Calu3 (cell line): ENCODE data around the gene STAT6. TPM values are rescaled to one million over a fixed set of nuclear protein-coding genes. Genes with fewer than 3 reads are reported as not detected.

Experiments
- BruUV-seq: library from RNA; stranded (reverse); fragments of 400-500 nt; replicated peaks from 2 replicates; lab custom pipeline; 2021; lab: Mats Ljungman, UMichigan
- CTCF ChIA-PET: fragments of 300-600 bp; sonication (Branson Sonifier 250); formaldehyde crosslinking; loops from one replicate; lab custom pipeline; 2022; ENCODE audit warnings: antibody characterized with exemption; lab: Charles Lee
- DNase-seq: peaks from one replicate; pipeline ENCODE4 v3.0.0; 2022
- H3K27ac Mint-ChIP-seq: one replicate; pipeline ENCODE4 v1.8.0; 2022; ENCODE audit warnings: mixed read lengths; ENCODE audit not compliant: unreplicated experiment
- H3K27me3 Mint-ChIP-seq: one replicate; pipeline ENCODE4 v1.8.0; 2022; ENCODE audit warnings: mixed read lengths; ENCODE audit not compliant: unreplicated experiment
- H3K36me3 Mint-ChIP-seq: one replicate; pipeline ENCODE4 v1.8.0; 2022; ENCODE audit warnings: mild to moderate bottlenecking, moderate library complexity, mixed read lengths; ENCODE audit not compliant: insufficient read depth, unreplicated experiment
- H3K4me1 Mint-ChIP-seq: one replicate; pipeline ENCODE4 v1.8.0; 2022; ENCODE audit warnings: mild to moderate bottlenecking, low read depth, mixed read lengths; ENCODE audit not compliant: unreplicated experiment
- H3K4me3 Mint-ChIP-seq: one replicate; pipeline ENCODE4 v1.8.0; 2022; ENCODE audit warnings: mild to moderate bottlenecking, low read depth, moderate library complexity, mixed read lengths; ENCODE audit not compliant: unreplicated experiment
- H3K9me3 Mint-ChIP-seq: one replicate; pipeline ENCODE4 v1.8.0; 2022; ENCODE audit warnings: low read depth, mixed read lengths; ENCODE audit not compliant: unreplicated experiment
- intact Hi-C: fragments of 100-400 bp; cut with micrococcal nuclease; formaldehyde crosslinking; loops from one replicate; pipeline ENCODE4 v1.10.0; 2022; ENCODE audit not compliant: unreplicated experiment
- total RNA-seq: library from RNA; stranded (reverse); gene quantifications from 2 replicates; pipeline ENCODE4 v1.2.3, GENCODE V29; 2022
- TF ChIP-seq, protein P1 (sequence below): fragments of 200-600 bp; IDR thresholded peaks from one replicate; pipeline ENCODE4 v1.8.0; 2022; ENCODE audit warnings: antibody characterized with exemption; ENCODE audit not compliant: unreplicated experiment

The STAT6 gene
- total RNA-seq, 1 experiment from 2014 or later = 213 TPM

DNA sequence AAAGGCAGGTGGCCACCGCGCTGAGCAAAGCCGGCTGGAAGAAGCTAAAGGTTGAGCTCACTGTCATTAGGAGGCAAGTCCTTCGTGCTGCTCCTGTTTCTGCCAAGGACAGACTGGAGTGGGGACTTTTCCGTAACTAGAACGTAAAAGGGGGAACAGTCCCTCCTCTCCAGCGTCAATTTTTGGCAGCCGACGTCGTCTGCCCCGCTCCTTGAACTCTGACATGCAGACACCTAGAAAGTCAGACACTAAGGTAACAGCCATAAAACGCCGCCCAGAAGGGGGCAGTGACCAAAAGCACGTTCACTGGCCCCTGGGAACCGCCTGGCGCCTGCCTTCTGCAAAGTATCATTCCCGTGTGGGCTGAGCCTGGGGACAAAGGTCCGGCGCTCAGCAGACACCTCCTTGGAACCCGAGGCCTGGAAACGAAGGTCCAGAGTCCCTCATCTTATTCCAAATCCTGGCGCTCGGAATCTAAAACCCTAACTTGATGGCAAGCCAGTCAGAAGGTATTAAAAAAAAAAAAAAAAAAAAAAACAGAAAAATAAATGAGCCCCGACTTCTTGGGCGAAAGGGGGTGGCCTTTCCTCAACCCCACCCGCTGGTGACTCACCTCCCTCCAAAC is 16.1 kb upstream of the STAT6 start:
- DNase-seq = peak; percentile 78
- Mint-ChIP-seq H3K27me3 (peaks cover 48% of the 10 kb centered on the region), H3K36me3 (peaks cover 18% of the 10 kb centered on the region), H3K9me3 (peaks cover 10% of the 10 kb centered on the region), H3K27ac (no peak overlapping the region), H3K4me1 (no peaks in the 10 kb centered on the region), H3K4me3 (peak overlapping the region; percentile 81)
- intact Hi-C loops = no loop called here
- CTCF ChIA-PET = interaction anchor here (0.6 to 3.3 kb wide), 11 partner anchors 16 to 409 kb away, joined by 3 to 39 read pairs (median 5); partner anchors contain the start of genes LRP1-AS and STAT6
- TF ChIP-seq, protein P1, sequence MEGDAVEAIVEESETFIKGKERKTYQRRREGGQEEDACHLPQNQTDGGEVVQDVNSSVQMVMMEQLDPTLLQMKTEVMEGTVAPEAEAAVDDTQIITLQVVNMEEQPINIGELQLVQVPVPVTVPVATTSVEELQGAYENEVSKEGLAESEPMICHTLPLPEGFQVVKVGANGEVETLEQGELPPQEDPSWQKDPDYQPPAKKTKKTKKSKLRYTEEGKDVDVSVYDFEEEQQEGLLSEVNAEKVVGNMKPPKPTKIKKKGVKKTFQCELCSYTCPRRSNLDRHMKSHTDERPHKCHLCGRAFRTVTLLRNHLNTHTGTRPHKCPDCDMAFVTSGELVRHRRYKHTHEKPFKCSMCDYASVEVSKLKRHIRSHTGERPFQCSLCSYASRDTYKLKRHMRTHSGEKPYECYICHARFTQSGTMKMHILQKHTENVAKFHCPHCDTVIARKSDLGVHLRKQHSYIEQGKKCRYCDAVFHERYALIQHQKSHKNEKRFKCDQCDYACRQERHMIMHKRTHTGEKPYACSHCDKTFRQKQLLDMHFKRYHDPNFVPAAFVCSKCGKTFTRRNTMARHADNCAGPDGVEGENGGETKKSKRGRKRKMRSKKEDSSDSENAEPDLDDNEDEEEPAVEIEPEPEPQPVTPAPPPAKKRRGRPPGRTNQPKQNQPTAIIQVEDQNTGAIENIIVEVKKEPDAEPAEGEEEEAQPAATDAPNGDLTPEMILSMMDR = no peak
- BruUV-seq = TSS peak; percentile 26

DNA sequence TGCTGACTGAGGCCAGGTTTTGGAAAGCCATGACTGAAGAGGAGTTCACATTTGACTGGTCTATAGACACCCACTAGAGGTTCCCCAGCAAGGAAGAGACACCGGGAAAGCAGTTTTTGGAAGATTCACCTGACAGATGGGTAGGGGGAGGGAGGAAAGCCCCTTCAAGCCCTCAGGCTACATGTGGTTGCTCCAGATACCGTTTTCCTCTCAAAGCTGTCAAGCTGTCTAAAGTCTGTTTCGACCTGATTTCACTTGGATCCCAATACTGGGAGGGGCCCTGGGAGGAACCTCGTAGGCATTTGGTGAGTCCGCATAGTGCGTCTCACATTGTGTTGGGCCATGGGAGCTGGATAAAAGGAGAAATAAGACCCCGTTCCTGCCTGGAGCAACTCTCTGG is 15.4 kb upstream of the STAT6 start:
- Mint-ChIP-seq H3K9me3 (peaks cover 10% of the 10 kb centered on the region), H3K27me3 (peaks cover 41% of the 10 kb centered on the region), H3K4me1 (no peaks in the 10 kb centered on the region), H3K4me3 (peak overlapping the region; percentile 81), H3K36me3 (peaks cover 18% of the 10 kb centered on the region), H3K27ac (no peak overlapping the region)
- BruUV-seq = no TSS peak
- TF ChIP-seq, protein P1 = no peak
- no peak for DNase-seq
- CTCF ChIA-PET = interaction anchor here (0.6 to 3.3 kb wide), 6 partner anchors 15 to 408 kb away, joined by 3 to 39 read pairs (median 6); partner anchors contain the start of gene STAT6
- intact Hi-C loops = no loop called here

DNA sequence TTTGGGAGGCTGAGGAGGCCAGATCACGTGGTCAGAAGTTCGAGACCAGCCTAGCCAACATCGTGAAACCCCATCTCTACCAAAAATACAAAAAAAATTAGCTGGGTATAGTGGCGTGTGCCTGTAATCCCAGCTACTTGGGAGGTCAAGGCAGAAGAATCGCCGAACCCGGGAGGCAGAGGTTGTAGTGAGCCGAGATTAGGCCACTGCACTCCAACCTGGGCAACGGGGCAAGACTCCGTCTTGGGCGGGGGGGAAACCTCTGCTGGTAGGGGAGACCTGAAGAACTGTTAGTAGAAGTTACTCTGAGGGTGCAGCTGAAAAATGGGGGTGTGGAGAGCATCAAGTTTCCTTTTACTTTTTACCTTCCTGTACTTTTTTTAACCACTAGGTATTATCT is 14.9 kb upstream of the STAT6 start:
- intact Hi-C loops = no loop called here
- CTCF ChIA-PET = interaction anchor here (1.1 to 3.3 kb wide), 2 partner anchors 14 to 48 kb away, joined by 5 to 28 read pairs; partner anchors contain the start of gene STAT6
- peaks cover 18% of the 10 kb centered on the region for H3K36me3 Mint-ChIP-seq
- H3K27me3 Mint-ChIP-seq = peaks cover 36% of the 10 kb centered on the region
- DNase-seq = no peak
- H3K4me3 Mint-ChIP-seq = no peak overlapping the region
- H3K9me3 Mint-ChIP-seq = peaks cover 10% of the 10 kb centered on the region
- no TSS peak for BruUV-seq
- no peaks in the 10 kb centered on the region for H3K4me1 Mint-ChIP-seq
- TF ChIP-seq, protein P1 = no peak
- H3K27ac Mint-ChIP-seq = no peak overlapping the region

DNA sequence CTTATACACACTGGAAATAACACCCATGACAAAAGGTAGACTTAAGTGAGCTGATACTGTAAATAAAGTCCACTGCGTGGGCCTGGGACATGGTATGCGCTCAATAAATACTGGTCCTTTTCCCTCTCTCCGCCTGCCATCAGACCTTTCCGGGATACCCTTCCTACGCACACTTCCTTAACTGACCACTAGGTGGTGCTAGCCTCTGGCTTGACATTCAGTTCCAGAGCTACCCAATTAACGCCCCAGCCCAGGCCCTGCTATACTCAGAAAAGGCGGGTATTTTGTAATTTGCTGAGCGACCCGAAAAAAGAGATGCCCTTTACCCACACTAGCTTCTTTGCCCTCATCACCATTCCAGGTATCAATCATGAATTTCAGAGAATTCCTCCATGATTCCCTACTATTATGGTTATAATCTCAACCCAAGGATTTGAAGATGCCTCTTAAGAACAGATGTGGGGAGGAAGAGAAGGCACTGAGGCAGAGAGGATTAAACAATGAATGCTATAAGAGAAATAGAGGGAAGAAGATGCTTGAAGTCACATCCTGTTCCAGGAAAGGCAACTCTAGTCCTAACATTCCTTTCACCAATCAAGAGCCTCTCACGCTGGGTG is 13.2 kb upstream of the STAT6 start:
- CTCF ChIA-PET = interaction anchor here (0.6 to 3.1 kb wide), 10 partner anchors 9 to 62 kb away, joined by 3 to 24 read pairs (median 4); partner anchors contain the start of genes NEMP1 and STAT6
- Mint-ChIP-seq H3K4me3 (no peak overlapping the region), H3K36me3 (peaks cover 18% of the 10 kb centered on the region), H3K27me3 (peaks cover 21% of the 10 kb centered on the region), H3K27ac (no peak overlapping the region), H3K4me1 (no peaks in the 10 kb centered on the region), H3K9me3 (peaks cover 10% of the 10 kb centered on the region)
- no TSS peak for BruUV-seq
- intact Hi-C loops = loop anchor here (1.0 to 2.0 kb wide), 2 partner anchors 48 to 59 kb away; no protein-coding TSS in a partner anchor
- TF ChIP-seq, protein P1 = peak; percentile 91
- DNase-seq = peak; percentile 84
